IMR-90 (cell line): ENCODE results near the gene ELP4. TPM values are rescaled to one million over a fixed set of nuclear protein-coding genes. Genes with fewer than 3 reads are reported as not detected.

Experiments used
- ATAC-seq: fragments of 200-7000 bp; cut with Tn5 transposase; 2 replicates; pipeline ENCODE4 v1.9.1; 2020; ENCODE audit warnings: low read depth, mild to moderate bottlenecking, moderate library complexity
- BruUV-seq: library from RNA; stranded (reverse); fragments of 400-500 nt; replicated peaks from 2 replicates; lab custom pipeline; 2021; lab: Mats Ljungman, UMichigan
- CTCF ChIA-PET: fragments of 300-600 bp; formaldehyde crosslinking; extraction: SDS; loops from one replicate; lab custom pipeline; 2021; ENCODE audit warnings: antibody characterized with exemption; lab: Yijun Ruan, JAX
- POLR2A ChIA-PET: fragments of 300-600 bp; sonication (Branson Sonifier 250); formaldehyde crosslinking; loops from one replicate; lab custom pipeline; 2022; ENCODE audit warnings: antibody characterized with exemption; ENCODE audit not compliant: unreplicated experiment; lab: Charles Lee
- DNase-seq: peaks from one replicate; pipeline ENCODE4 v3.0.0; 2013
- H2AFZ ChIP-seq: replicated peaks from 2 replicates; pipeline ENCODE3; 2013; ENCODE audit warnings: low read length, mild to moderate bottlenecking; ENCODE audit not compliant: poor library complexity
- H2AK5ac ChIP-seq: 2 replicates; pipeline ENCODE4 v1.6.1; 2013; ENCODE audit warnings: low read depth, low read length, inconsistent platforms
- H2AK9ac ChIP-seq: replicated peaks from 2 replicates; pipeline ENCODE3; 2013; ENCODE audit warnings: mild to moderate bottlenecking, low read depth, low read length, moderate library complexity; ENCODE audit not compliant: poor library complexity
- H2BK120ac ChIP-seq: 2 replicates; pipeline ENCODE4 v1.6.1; 2013; ENCODE audit warnings: low read depth, low read length, inconsistent platforms
- H2BK15ac ChIP-seq: 3 replicates; pipeline ENCODE4 v1.6.1; 2013; ENCODE audit warnings: low read depth, low read length, inconsistent platforms
- H2BK20ac ChIP-seq: 2 replicates; pipeline ENCODE4 v1.6.1; 2013; ENCODE audit warnings: low read depth, mild to moderate bottlenecking, inconsistent platforms, low read length, moderate library complexity
- H2BK5ac ChIP-seq: 2 replicates; pipeline ENCODE4 v1.6.1; 2013; ENCODE audit warnings: mild to moderate bottlenecking, low read depth, low read length, inconsistent platforms; ENCODE audit not compliant: poor library complexity, severe bottlenecking
- H3K14ac ChIP-seq: replicated peaks from 2 replicates; pipeline ENCODE4 v1.6.1; 2013; ENCODE audit warnings: low read depth, low read length, inconsistent platforms
- H3K18ac ChIP-seq: 2 replicates; pipeline ENCODE4 v1.6.1; 2013; ENCODE audit warnings: low read depth, low read length, control low read depth
- H3K23ac ChIP-seq: 2 replicates; pipeline ENCODE4 v1.6.1; 2013; ENCODE audit warnings: low read depth, low read length, inconsistent platforms
- H3K27ac ChIP-seq: 2 replicates; pipeline ENCODE4 v1.5.1; 2013; ENCODE audit warnings: mild to moderate bottlenecking, control low read depth, low read length; ENCODE audit not compliant: insufficient read depth
- H3K27me3 ChIP-seq: 2 replicates; pipeline ENCODE4 v1.6.1; 2013; ENCODE audit warnings: low read length; ENCODE audit not compliant: control insufficient read depth, insufficient read depth
- H3K36me3 ChIP-seq: 2 replicates; pipeline ENCODE4 v1.6.1; 2013; ENCODE audit warnings: low read length, mixed read lengths; ENCODE audit not compliant: control insufficient read depth, insufficient read depth
- H3K4ac ChIP-seq: 2 replicates; pipeline ENCODE4 v1.6.1; 2013; ENCODE audit warnings: low read depth, low read length, inconsistent platforms
- H3K4me1 ChIP-seq: 2 replicates; pipeline ENCODE4 v1.6.1; 2013; ENCODE audit warnings: low read length, mixed read lengths; ENCODE audit not compliant: control insufficient read depth, insufficient read depth
- H3K4me2 ChIP-seq: 2 replicates; pipeline ENCODE4 v1.6.1; 2013; ENCODE audit warnings: low read depth, mild to moderate bottlenecking, control low read depth, low read length, moderate library complexity
- H3K4me3 ChIP-seq: 2 replicates; pipeline ENCODE4 v1.5.1; 2013; ENCODE audit warnings: low read depth, mild to moderate bottlenecking, control low read depth, low read length, moderate library complexity; ENCODE audit not compliant: insufficient read depth
- H3K56ac ChIP-seq: 2 replicates; pipeline ENCODE4 v1.6.1; 2013; ENCODE audit warnings: low read length, inconsistent platforms; ENCODE audit not compliant: insufficient read depth; ENCODE audit errors: extremely low read depth
- H3K79me1 ChIP-seq, 2 experiments: 2 replicates each; pipeline ENCODE4 v1.6.1; 2013; ENCODE audit warnings: low read length in 2 of 2, inconsistent platforms in 1 of 2, low read depth in 1 of 2
- H3K9ac ChIP-seq: 2 replicates; pipeline ENCODE4 v1.6.1; 2013; ENCODE audit warnings: low read depth, low read length, control low read depth
- H3K9me1 ChIP-seq: 2 replicates; pipeline ENCODE4 v1.6.1; 2013; ENCODE audit warnings: low read length, inconsistent platforms; ENCODE audit not compliant: insufficient read depth
- H3K9me3 ChIP-seq: 2 replicates; pipeline ENCODE4 v1.6.1; 2013; ENCODE audit warnings: low read length; ENCODE audit not compliant: control insufficient read depth, insufficient read depth
- H4K20me1 ChIP-seq: 2 replicates; pipeline ENCODE4 v1.6.1; 2013; ENCODE audit warnings: low read length, inconsistent platforms; ENCODE audit not compliant: insufficient read depth
- H4K5ac ChIP-seq: 2 replicates; pipeline ENCODE4 v1.6.1; 2013; ENCODE audit warnings: mild to moderate bottlenecking, low read depth, low read length, control low read depth
- H4K8ac ChIP-seq, 2 experiments: 2 replicates each; pipeline ENCODE4 v1.6.1; 2013; ENCODE audit warnings: low read depth in 2 of 2, low read length in 2 of 2, control low read depth in 1 of 2, inconsistent platforms in 1 of 2
- H4K91ac ChIP-seq: 2 replicates; pipeline ENCODE4 v1.6.1; 2013; ENCODE audit warnings: low read depth, low read length, inconsistent platforms; ENCODE audit not compliant: insufficient read depth
- ELK1 ChIP-seq: fragments of 150-350 bp; IDR thresholded peaks from 2 replicates; pipeline ENCODE4 v1.6.1; 2016; ENCODE audit warnings: low read depth, mild to moderate bottlenecking, low read length, moderate library complexity, borderline replicate concordance
- WGBS, 2 experiments: methylation state at CpG; one replicate each; pipeline versions ENCODE4 v1.1.5 to v1.1.7; 2013; ENCODE audit warnings: missing lambda C conversion rate in 2 of 2; ENCODE audit not compliant: insufficient read length in 1 of 2; ENCODE audit errors: extremely low coverage in 2 of 2; 5-methylcytosine and 5-hydroxymethylcytosine counted together
- dilution Hi-C: fragments of 300-500 bp; cut with HindIII; formaldehyde crosslinking; loops from one replicate; pipeline ENCODE4 v1.14.3; 2018; ENCODE audit warnings: low sequenced_read_pairs; ENCODE audit not compliant: unreplicated experiment
- in situ Hi-C: fragments of 300-500 bp; cut with MboI; formaldehyde crosslinking; loops from 3 replicates; pipeline ENCODE4 v1.14.3; 2019; ENCODE audit warnings: low sequenced_read_pairs, inconsistent platforms, mixed read lengths
- intact Hi-C: fragments of 100-400 bp; cut with micrococcal nuclease; formaldehyde crosslinking; loops from 2 replicates; pipeline ENCODE4 v1.10.0; 2022
- polyA plus RNA-seq, 3 experiments: library from polyadenylated mRNA; depleted of rRNA; stranded (reverse); fragments of >200 nt; gene quantifications; 2 replicates each; pipeline ENCODE4 v1.2.3, GENCODE V29; 2012; ENCODE audit warnings: low replicate concordance in 1 of 3
- total RNA-seq: library from RNA; depleted of rRNA; stranded (reverse); fragments of >200 nt; gene quantifications from 2 replicates; pipeline ENCODE4 v1.2.3, GENCODE V29; 2012

ELP4 gene
- total and polyA plus RNA-seq, 2 of the 4 experiments (the other 2 are of a cell fraction), result 8.4 to 20.4 TPM

GRCh38 chr11:31628111-31628510, 118.5 kb downstream of the ELP4 start:
- dilution Hi-C loops, result no loop called here

More at GRCh38 chr11:31628111-31628510, 118.5 kb downstream of the ELP4 start:
- intact Hi-C loops (no loop called here), in situ Hi-C loops (no loop called here)
- Histone ChIP-seq H3K9ac (no peak overlapping the region), H2BK5ac (no peak overlapping the region), H3K23ac (no peak overlapping the region), H3K56ac (no peak overlapping the region), H2BK20ac (no peak overlapping the region), H3K4me2 (no peak overlapping the region), H4K91ac (no peak overlapping the region), H3K27ac (no peak overlapping the region), H2AK5ac (no peak overlapping the region), H2BK120ac (no peak overlapping the region), H3K36me3 (0 out of 2 replicates have a peak, but pooled peaks cover 1% of the 10 kb centered on the region), H3K4ac (no peak overlapping the region), H2AK9ac (no peak overlapping the region), H3K18ac (no peak overlapping the region), H3K4me3 (no peak overlapping the region), H3K27me3 (no peaks in the 10 kb centered on the region), H2BK15ac (no peak overlapping the region), H4K5ac (no peak overlapping the region), H3K9me3 (no peaks in the 10 kb centered on the region), H4K8ac (no peak overlapping the region), H3K4me1 (no peaks in the 10 kb centered on the region), H4K20me1 (no peaks in the 10 kb centered on the region), H3K14ac (no peak overlapping the region), H3K9me1 (0 out of 2 replicates have a peak, but pooled peaks cover 2% of the 10 kb centered on the region), H2AFZ (no peak overlapping the region), H3K79me1 (no peaks in the 10 kb centered on the region)
- DNase-seq (no peak), ATAC-seq (no peak)
- ChIA-PET CTCF (interaction anchor here (2.5 kb wide), 1 partner anchor 13 kb away, joined by 14 read pairs; no protein-coding TSS in a partner anchor), POLR2A (no interaction called here)
- no TSS peak for BruUV-seq
- no peak for TF ChIP-seq ELK1
- WGBS, 2 experiments, result no CpG with 5 or more reads among the region's 1 CpG
